Osteoblast (primary cell): Measurements from ENCODE around the gene CLPTM1L. TPM values are rescaled to one million over a fixed set of nuclear protein-coding genes. Genes with fewer than 3 reads are reported as not detected.
A peak's percentile ranks its signal among the peaks of the same experiment; 100 is the strongest.
"Not testable (repeated sequence)": the region's sequence is repeated elsewhere in the genome, so short reads cannot be mapped to it uniquely, and the experiment has no call there.

ENCODE experiments used
- DNase-seq: peaks from one replicate; pipeline ENCODE4 v3.0.0; 2011; ENCODE audit warnings: low spot score, mixed read lengths; ENCODE audit not compliant: insufficient read length; ENCODE audit errors: missing footprints
- H2AFZ ChIP-seq: 2 replicates; pipeline ENCODE4 v1.6.0; 2011; ENCODE audit warnings: mild to moderate bottlenecking, low read length
- H3K27ac ChIP-seq: 2 replicates; pipeline ENCODE4 v1.5.1; 2011; ENCODE audit warnings: mild to moderate bottlenecking, low read depth, low read length, moderate library complexity
- H3K27me3 ChIP-seq: 2 replicates; pipeline ENCODE4 v1.6.0; 2012; ENCODE audit warnings: mild to moderate bottlenecking, control low read depth, inconsistent platforms, low read length, moderate library complexity; ENCODE audit not compliant: insufficient read depth
- H3K36me3 ChIP-seq: 2 replicates; pipeline ENCODE4 v1.5.1; 2011; ENCODE audit warnings: mild to moderate bottlenecking, low read length, control low read depth, moderate library complexity; ENCODE audit not compliant: insufficient read depth
- H3K4me1 ChIP-seq: 2 replicates; pipeline ENCODE4 v1.5.1; 2011; ENCODE audit warnings: mild to moderate bottlenecking, low read length, control low read depth, moderate library complexity; ENCODE audit not compliant: insufficient read depth
- H3K4me2 ChIP-seq: 2 replicates; pipeline ENCODE4 v1.6.0; 2011; ENCODE audit warnings: mild to moderate bottlenecking, low read length; ENCODE audit not compliant: insufficient read depth
- H3K4me3 ChIP-seq: fragments of 200-600 bp; sonication (generic); 3 replicates; pipeline ENCODE4 v1.5.1; 2012; ENCODE audit warnings: mild to moderate bottlenecking, low read length, inconsistent platforms; ENCODE audit not compliant: insufficient read depth
- H3K79me2 ChIP-seq: 2 replicates; pipeline ENCODE4 v1.6.0; 2012; ENCODE audit warnings: mild to moderate bottlenecking, low read length, control low read depth, inconsistent platforms; ENCODE audit not compliant: insufficient read depth
- H3K9me3 ChIP-seq: 2 replicates; pipeline ENCODE4 v1.5.1; 2011; ENCODE audit warnings: low read depth, low read length, control low read depth
- H4K20me1 ChIP-seq: 2 replicates; pipeline ENCODE4 v1.6.0; 2012; ENCODE audit warnings: mild to moderate bottlenecking, low read length, control low read depth; ENCODE audit not compliant: insufficient read depth
- total RNA-seq: library from RNA; depleted of rRNA; stranded (reverse); fragments of >200 nt; gene quantifications from 2 replicates; pipeline ENCODE4 v1.2.3, GENCODE V29; 2012
- TF ChIP-seq, protein P1 (sequence below): IDR thresholded peaks from 2 replicates; pipeline ENCODE4 v1.5.1; 2011; ENCODE audit warnings: mild to moderate bottlenecking, low read depth, low read length, moderate library complexity; ENCODE audit errors: extremely low read depth

Gene CLPTM1L
- total RNA-seq, 1 donor, result 139 TPM

GRCh38 chr5:1285141-1285540 is 59.8 kb downstream of the CLPTM1L start:
- Histone ChIP-seq H3K4me3 (no peak overlapping the region), H3K4me1 (no peaks in the 10 kb centered on the region), H3K27ac (no peak overlapping the region), H3K27me3 (no peaks in the 10 kb centered on the region), H3K36me3 (no peaks in the 10 kb centered on the region), H3K9me3 (no peaks in the 10 kb centered on the region), H4K20me1 (no peaks in the 10 kb centered on the region), H2AFZ (no peak overlapping the region), H3K79me2 (no peaks in the 10 kb centered on the region), H3K4me2 (no peak overlapping the region)
- TF ChIP-seq, protein P1, sequence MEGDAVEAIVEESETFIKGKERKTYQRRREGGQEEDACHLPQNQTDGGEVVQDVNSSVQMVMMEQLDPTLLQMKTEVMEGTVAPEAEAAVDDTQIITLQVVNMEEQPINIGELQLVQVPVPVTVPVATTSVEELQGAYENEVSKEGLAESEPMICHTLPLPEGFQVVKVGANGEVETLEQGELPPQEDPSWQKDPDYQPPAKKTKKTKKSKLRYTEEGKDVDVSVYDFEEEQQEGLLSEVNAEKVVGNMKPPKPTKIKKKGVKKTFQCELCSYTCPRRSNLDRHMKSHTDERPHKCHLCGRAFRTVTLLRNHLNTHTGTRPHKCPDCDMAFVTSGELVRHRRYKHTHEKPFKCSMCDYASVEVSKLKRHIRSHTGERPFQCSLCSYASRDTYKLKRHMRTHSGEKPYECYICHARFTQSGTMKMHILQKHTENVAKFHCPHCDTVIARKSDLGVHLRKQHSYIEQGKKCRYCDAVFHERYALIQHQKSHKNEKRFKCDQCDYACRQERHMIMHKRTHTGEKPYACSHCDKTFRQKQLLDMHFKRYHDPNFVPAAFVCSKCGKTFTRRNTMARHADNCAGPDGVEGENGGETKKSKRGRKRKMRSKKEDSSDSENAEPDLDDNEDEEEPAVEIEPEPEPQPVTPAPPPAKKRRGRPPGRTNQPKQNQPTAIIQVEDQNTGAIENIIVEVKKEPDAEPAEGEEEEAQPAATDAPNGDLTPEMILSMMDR, result no peak
- peak; percentile 50 for DNase-seq

GRCh38 chr5:1284336-1284970 is 60.4 kb downstream of the CLPTM1L start:
- H3K4me2 ChIP-seq, H4K20me1 ChIP-seq, H2AFZ ChIP-seq, H3K4me1 ChIP-seq, H3K9me3 ChIP-seq, H3K27ac ChIP-seq, H3K27me3 ChIP-seq, DNase-seq, H3K4me3 ChIP-seq, H3K36me3 ChIP-seq, H3K79me2 ChIP-seq: not testable (repeated sequence)

- not testable (repeated sequence) for H4K20me1 ChIP-seq, H3K27me3 ChIP-seq, H3K36me3 ChIP-seq, H2AFZ ChIP-seq, H3K79me2 ChIP-seq, H3K4me3 ChIP-seq, H3K4me1 ChIP-seq, H3K27ac ChIP-seq, H3K4me2 ChIP-seq, H3K9me3 ChIP-seq
- DNase-seq, result peak; percentile 15
Measured at GRCh38 chr5:1283729-1284041, 61.2 kb downstream of the CLPTM1L start.

GRCh38 chr5:1282993-1283728 is 61.7 kb downstream of the CLPTM1L start:
- not testable (repeated sequence) for H3K4me3 ChIP-seq, H3K9me3 ChIP-seq

DNA sequence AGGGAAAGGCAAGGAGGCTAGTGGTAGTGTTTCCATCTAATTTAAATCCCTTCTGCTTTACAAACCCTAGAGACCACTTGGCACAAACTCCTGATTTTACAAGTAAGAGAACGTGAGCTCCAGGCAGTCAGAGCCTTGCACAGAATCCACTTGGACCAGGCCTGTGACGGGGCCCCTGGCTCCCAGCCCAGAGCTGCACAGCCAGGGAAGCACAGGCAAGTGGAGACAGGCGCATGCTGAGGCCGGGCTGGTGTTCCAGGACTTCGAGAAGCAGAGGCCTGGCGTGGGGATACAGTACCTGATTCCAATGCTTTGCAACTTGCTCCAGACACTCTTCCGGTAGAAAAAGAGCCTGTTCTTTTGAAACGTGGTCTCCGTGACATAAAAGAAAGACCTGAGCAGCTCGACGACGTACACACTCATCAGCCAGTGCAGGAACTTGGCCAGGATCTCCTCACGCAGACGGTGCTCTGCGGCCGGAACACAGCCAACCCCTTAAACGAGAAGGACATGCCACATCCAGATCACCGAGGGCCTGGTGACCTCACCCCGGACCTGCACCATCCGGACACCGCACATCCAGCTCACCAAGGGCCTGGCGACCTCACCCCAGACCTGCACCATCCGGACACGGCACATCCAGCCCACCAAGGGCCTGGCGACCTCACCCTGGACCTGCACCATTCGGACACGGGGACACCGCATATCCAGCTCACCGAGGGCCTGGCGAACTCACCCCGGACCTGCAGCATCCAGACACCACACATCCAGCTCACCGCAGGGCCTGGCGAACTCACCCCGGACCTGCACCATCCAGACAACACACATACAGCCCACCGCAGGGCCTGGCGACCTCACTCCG is 62.5 kb downstream of the CLPTM1L start:
- Histone ChIP-seq H3K4me3 (no peak overlapping the region), H3K4me2 (no peak overlapping the region), H4K20me1 (no peaks in the 10 kb centered on the region), H2AFZ (no peak overlapping the region), H3K27ac (no peak overlapping the region), H3K9me3 (no peaks in the 10 kb centered on the region), H3K4me1 (no peaks in the 10 kb centered on the region), H3K36me3 (no peaks in the 10 kb centered on the region), H3K27me3 (no peaks in the 10 kb centered on the region), H3K79me2 (no peaks in the 10 kb centered on the region)
- DNase-seq, result peak; percentile 80
- TF ChIP-seq, protein P1, result no peak

More at GRCh38 chr5:1282993-1283728, 61.7 kb downstream of the CLPTM1L start:
- not testable (repeated sequence) for H3K79me2 ChIP-seq, H3K36me3 ChIP-seq, H2AFZ ChIP-seq, H3K4me2 ChIP-seq, H4K20me1 ChIP-seq, H3K4me1 ChIP-seq, H3K27ac ChIP-seq, H3K27me3 ChIP-seq
- peak; percentile 21 for DNase-seq
